ENCODE measurements around the gene ZNF283. TPM values are rescaled to one million over a fixed set of nuclear protein-coding genes. Genes with fewer than 3 reads are reported as not detected.

ZNF283 gene
- total RNA-seq, 1 donor from 2014 or later, result 19.8 TPM

- H3K36me3 Mint-ChIP-seq, result no peaks in the 10 kb centered on the region
- no peaks in the 10 kb centered on the region for H3K9me3 ChIP-seq (ENCODE audit: low read depth)
These were observed 38.1 kb upstream of the ZNF283 start for GRCh38 chr19:43789029-43789428.

GRCh38 chr19:43790587-43790986, 36.5 kb upstream of the ZNF283 start:
- Histone ChIP-seq H3F3A (ENCODE audit: low read depth) (no peaks in the 10 kb centered on the region), H3K27me3 (peaks cover 33% of the 10 kb centered on the region), H3K9me3 (ENCODE audit: low read depth) (no peaks in the 10 kb centered on the region), H2AFZ (replicated peaks) (no peak overlapping the region), H3K79me2 (ENCODE audit: low read depth) (no peaks in the 10 kb centered on the region), H3K27ac (no peak overlapping the region), H3K4me1 (no peaks in the 10 kb centered on the region), H3K4me3 (no peak overlapping the region), H3K4me2 (no peak overlapping the region), H3K36me3 (no peaks in the 10 kb centered on the region), H4K20me1 (ENCODE audit: low read depth) (peaks cover 7% of the 10 kb centered on the region), H3K9ac (no peak overlapping the region)
- H3K9me3 Mint-ChIP-seq, result no peaks in the 10 kb centered on the region
- no peaks in the 10 kb centered on the region for H3K36me3 Mint-ChIP-seq
- H3K4me1 Mint-ChIP-seq, result no peaks in the 10 kb centered on the region
- H3K4me3 Mint-ChIP-seq, result no peak overlapping the region
- no peak overlapping the region for H3K27ac Mint-ChIP-seq
- H3K27me3 Mint-ChIP-seq (ENCODE audit: insufficient read depth, low read depth), result peaks cover 4% of the 10 kb centered on the region
- no peak for DNase-seq (ENCODE audit: low spot score)
- TF ChIP-seq EZH2phosphoT487 (IDR thresholded peaks at IDR 0.05) (no peak), CTCF (IDR thresholded peaks at IDR 0.05) (no peak), EZH2 (IDR thresholded peaks at IDR 0.05) (no peak)

More at GRCh38 chr19:43789029-43789428, 38.1 kb upstream of the ZNF283 start:
- H2AFZ ChIP-seq (replicated peaks), result no peak overlapping the region
- Mint-ChIP-seq H3K4me3 (no peak overlapping the region), H3K9me3 (no peaks in the 10 kb centered on the region), H3K27me3 (ENCODE audit: insufficient read depth, low read depth) (peaks cover 10% of the 10 kb centered on the region), H3K4me1 (peaks cover 7% of the 10 kb centered on the region), H3K27ac (no peak overlapping the region)
- H3K9ac ChIP-seq, result no peak overlapping the region
- H3K4me3 ChIP-seq, result no peak overlapping the region
- peaks cover 7% of the 10 kb centered on the region for H4K20me1 ChIP-seq (ENCODE audit: low read depth)
- H3K36me3 ChIP-seq, result no peaks in the 10 kb centered on the region
- H3K27me3 ChIP-seq, result peaks cover 18% of the 10 kb centered on the region
- no peaks in the 10 kb centered on the region for H3K79me2 ChIP-seq (ENCODE audit: low read depth)
- H3K4me2 ChIP-seq, result no peak overlapping the region
- no peaks in the 10 kb centered on the region for H3K4me1 ChIP-seq
- peak; percentile 79 for DNase-seq (ENCODE audit: low spot score)
- TF ChIP-seq CTCF (IDR thresholded peaks at IDR 0.05) (no peak), EZH2 (IDR thresholded peaks at IDR 0.05) (no peak), EZH2phosphoT487 (IDR thresholded peaks at IDR 0.05) (no peak)
- H3K27ac ChIP-seq, result no peak overlapping the region
- H3F3A ChIP-seq (ENCODE audit: low read depth), result no peaks in the 10 kb centered on the region

GRCh38 chr19:43797118-43797517, 30.0 kb upstream of the ZNF283 start:
- H3K27me3 Mint-ChIP-seq (ENCODE audit: insufficient read depth, low read depth), result peaks cover 45% of the 10 kb centered on the region
- no peak overlapping the region for H3K27ac Mint-ChIP-seq
- peak overlapping the region; percentile 46 for H3K4me3 Mint-ChIP-seq
- no peak for DNase-seq (ENCODE audit: low spot score)
- no peaks in the 10 kb centered on the region for H3F3A ChIP-seq (ENCODE audit: low read depth)
- TF ChIP-seq CTCF (IDR thresholded peaks at IDR 0.05) (no peak), EZH2 (IDR thresholded peaks at IDR 0.05) (no peak)
- H3K27ac ChIP-seq, result no peak overlapping the region
- peaks cover 93% of the 10 kb centered on the region for H3K27me3 ChIP-seq
- no peaks in the 10 kb centered on the region for H3K36me3 Mint-ChIP-seq
- H3K9me3 ChIP-seq (ENCODE audit: low read depth), result no peaks in the 10 kb centered on the region
- no peaks in the 10 kb centered on the region for H3K4me1 Mint-ChIP-seq
- peaks cover 4% of the 10 kb centered on the region for H3K9me3 Mint-ChIP-seq
- H3K4me3 ChIP-seq, result no peak overlapping the region
- no peaks in the 10 kb centered on the region for H3K4me1 ChIP-seq
- no peak overlapping the region for H3K4me2 ChIP-seq
- H2AFZ ChIP-seq (replicated peaks), result no peak overlapping the region
- no peaks in the 10 kb centered on the region for H4K20me1 ChIP-seq (ENCODE audit: low read depth)
- no peak overlapping the region for H3K9ac ChIP-seq
- no peaks in the 10 kb centered on the region for H3K36me3 ChIP-seq
- H3K79me2 ChIP-seq (ENCODE audit: low read depth), result no peaks in the 10 kb centered on the region

All from neural progenitor cell (in vitro differentiated cells).